Astrocyte of the hippocampus (primary cell): ENCODE data around the gene CWC15.
"Not testable (repeated sequence)": the region's sequence is repeated elsewhere in the genome, so short reads cannot be mapped to it uniquely, and the experiment has no call there.

Experiments used
- DNase-seq: peaks from one replicate; pipeline ENCODE4 v3.0.0; 2011; ENCODE audit warnings: low read depth, low spot score

Gene CWC15

DNA sequence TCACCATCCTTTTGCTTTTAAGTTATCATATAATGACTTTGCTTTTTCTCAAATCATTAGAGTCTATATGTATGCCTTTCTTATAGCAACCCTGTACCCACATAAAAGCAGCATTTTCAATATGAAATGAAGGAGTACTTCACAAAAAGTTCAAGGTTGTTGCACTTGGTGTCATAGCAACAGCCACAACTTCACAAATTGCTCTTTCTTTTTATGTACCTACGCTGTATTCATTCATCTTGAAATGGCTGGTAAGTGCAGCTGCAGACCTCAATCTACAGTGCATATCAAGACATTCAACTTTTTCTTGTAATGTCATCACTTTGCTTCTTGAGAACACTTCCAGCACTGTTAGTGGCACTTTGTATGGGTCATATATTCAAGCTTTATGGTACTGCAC lies 18.6 kb downstream of the CWC15 start:
- DNase-seq: no peak

DNA sequence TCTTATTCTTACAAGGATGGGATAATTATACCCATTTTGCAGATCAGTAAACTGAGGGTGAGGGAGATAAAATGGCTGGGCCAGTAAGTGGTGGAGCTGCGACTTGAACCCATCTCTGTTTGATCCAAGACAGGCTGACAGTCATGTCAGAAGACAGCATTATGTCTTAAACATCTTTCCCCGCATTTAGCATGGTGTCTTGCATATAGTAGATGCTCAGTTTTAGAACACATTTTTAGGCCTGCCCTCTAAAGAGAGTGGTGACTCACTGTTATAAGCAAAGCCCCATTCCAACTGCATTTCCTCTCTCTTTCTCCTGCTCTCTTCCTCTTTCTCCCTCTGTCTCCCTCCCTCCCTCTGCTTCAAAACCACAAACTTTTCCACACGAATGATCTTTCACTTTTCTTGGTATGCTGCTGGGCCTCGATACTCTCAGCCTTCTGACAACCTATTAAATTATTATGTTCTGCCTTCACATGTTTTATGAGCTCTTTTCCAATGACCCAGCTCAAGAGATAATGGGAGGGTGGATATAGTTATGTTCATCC lies 25.2 kb downstream of the CWC15 start:
- DNase-seq: peak; percentile 85

DNA sequence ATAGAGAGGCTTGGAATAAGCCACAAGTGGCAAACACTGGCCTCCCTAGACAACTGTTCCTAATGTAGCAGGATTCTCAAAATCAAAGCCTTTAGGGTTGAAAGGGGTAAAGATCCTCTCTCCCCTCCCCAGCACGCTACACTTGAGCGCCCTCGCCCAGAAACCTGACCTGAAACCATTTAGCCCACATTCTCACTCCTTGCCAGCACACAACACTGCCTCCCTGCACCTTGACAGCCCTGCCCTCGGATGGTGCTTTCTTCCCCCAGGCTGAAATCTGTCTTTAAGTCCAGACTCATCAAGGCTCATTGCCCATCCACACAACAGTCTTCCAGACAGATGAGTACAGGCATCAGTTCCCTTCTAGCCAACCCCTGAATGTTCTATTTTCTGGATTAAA lies 26.5 kb downstream of the CWC15 start:
- no peak for DNase-seq

DNA sequence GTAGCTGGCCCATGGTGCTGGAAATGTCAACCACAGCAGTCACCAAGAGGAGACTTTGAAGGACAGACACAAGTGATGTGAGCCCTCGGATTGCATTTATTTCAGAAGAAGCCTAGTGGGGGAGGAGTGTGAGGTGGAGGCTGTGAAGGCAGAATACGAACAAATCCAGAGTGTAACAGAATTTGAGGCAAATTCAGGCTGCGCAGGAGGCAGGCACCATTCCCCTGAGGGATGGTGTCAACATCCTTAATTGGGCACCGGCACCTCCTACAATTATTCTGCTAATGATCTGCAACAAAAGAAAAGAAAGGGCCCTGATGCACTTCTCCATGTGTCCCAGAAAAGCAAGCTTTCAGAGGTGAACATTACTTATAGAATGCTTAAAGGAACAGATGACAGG lies 32.2 kb downstream of the CWC15 start:
- no peak for DNase-seq

DNA sequence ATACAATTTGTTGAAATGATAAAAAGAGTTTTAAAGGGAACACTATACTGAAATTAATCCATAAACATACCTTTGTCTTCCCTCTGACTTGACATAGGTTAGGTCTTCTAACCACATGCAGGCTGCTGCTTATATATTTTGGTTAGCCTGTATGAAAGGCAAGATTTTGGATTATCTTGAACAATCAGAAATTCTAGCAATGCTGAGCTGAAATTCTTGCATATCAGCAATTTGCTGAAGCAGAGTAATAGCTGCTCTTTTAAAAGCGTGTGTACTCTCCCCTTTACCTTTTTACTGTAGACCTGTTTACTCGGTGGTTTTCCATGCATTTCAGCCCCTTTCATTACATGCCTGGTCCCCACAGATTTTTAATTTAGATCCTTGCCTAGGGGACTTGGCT lies 34.0 kb downstream of the CWC15 start:
- no peak for DNase-seq

DNA sequence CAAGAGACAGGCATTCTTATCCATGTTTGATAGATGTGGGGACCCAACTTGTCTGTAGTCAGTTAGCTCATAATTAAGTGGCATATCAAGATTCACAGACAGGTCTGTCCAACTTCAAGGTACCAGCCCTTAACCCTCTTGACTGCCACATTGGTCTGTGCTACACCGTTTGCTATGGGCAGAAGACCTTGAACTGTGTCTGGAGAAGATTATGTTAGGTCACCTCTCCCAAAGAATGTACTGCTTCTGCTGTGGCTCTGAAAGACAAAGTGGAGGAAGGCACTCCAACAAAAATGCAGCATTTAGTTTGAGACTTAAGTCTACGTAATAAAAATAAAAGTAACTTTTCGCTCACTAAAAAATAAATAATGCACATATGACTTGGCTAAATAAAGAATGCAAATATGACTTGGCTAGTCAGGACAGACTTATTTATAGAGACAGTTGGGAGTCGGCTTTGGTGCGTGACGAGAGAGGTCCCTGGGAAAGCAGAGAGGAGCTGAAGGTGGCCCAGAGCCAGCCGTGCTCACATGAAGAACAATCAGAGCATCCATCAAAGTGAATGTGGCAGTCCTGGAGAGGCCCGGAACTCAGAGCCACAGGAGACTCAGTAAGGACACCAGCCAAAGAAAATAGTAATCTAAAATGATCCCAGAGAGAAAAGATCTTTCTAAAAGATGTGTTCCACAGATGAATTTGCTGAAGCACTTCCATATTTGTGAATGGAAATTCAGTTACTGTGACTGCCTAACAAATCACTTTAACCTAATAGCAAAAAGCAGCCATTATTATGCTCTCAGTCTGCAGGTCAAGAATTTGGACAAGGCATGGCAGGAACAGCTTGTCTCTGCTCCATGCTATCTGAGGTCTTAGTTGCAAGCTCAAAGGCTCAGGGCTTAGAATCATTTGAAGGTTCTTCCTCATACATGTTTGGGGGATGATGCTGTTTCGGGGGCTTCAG lies 35.0 kb downstream of the CWC15 start:
- peak; percentile 80 for DNase-seq

DNA sequence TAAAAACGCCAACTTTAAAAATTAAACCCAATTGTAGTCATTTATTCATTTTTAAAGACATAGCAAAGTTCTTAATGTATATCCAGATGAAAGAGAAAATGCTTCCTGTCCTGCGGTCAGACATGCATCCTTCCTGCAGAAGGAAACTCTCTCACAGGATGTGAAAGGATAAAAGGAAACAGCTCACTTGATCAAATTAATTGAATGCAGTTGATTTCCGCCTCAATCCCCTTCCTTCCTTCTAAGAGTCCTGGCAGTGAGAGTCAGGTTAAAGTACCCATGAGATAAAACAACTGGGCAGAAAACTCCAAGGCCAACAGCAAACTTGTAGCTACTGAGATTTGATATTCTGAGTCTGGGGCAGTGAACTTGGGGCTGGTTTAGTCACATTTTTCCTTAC lies 38.5 kb downstream of the CWC15 start:
- no peak for DNase-seq

DNA sequence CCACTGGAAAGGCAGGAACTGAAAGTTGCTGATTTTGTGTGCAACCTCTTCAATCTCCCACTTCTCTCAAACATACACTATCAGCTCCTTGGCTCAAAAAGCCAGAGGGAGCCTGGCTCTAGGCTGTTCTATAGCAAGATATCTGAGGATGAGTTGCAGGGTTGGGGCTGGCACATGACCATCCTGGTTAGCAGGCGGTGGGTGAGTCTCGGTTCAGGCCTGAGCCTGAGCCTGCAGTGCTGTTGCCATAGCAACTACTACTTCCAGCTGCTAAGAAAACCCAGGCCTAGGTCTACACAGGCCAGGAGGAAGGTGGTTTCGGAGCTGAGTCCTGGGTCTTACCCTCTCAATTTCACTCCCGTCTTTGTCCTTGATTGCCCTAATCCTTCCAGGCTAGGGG lies 39.0 kb downstream of the CWC15 start:
- DNase-seq: peak; percentile 44

DNA sequence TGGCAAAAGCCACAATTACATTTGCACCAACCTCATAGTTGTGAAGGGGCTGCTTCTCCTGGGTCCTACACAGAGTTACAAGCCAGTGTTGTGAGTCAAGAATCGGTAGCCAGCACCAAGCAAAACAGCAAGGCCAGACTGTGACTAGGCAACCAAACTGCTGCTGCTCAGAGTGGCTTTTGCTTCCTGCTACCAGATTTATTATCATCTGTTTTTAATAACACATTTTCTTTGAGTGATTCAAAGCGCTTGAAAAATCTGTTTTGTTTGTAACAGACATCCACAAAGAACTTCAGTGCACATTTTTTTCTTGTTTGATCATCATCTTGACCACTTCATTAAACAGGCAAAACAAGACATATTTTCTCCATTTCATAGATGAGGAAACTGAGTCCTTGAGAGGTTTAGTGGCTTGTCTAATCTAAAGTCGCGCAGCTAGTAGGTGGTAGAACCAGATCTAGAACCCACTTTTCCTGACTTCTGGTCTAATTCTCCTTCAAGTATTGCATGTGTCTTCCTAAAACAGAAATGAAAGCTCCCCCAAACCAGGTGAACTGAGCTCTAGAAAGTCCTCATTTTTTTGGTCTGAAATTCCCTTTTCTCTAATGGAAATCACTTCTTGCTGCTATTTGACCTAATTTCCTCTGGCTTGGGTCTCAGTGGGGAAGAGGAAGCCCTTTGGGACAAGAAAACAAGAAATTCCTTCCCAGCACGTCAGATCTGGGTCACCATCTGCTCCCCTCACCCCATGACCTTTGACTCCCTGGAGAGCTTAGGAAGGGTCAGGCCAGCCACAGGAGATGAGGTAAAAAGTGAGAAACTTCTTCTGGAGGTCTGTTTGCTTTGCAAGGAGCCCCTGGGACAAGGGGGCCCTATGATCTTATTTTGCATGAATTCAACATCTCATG lies 39.9 kb downstream of the CWC15 start:
- peak; percentile 83 for DNase-seq

DNA sequence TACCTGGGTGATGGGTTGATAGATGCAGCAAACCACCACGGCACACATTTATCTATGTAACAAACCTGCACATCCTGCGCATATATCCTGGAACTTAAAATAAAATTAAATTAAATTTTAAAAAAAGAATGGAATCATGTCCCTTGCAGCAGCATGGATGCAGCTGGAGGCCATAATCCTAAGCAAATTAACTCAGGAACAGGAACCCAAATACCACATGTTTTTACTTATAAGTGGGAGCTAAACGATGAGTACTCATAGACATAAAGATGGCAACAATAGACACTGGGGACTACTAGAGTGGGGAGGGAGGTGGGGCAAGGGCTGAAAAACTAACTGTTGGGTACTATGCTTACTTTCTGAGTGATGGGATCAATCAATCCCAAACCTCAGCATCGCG lies 40.9 kb downstream of the CWC15 start:
- DNase-seq: no peak

DNA sequence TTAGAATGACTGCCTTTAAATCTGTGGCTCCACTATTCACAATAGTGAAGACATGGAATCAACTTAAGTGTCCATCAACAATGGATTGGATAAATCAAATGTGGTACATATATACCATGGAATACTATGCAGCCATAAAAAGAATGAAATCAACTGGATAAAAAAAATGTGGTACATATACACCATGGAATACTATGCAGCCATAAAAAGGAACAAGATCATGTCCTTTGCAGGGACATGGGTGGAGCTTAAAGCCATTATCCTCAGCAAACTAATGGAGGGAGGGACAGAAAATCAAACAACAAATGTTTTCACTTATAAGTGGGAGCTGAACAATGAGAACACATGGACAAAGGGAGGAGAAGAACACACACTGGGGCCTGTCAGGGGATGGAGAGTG lies 41.3 kb downstream of the CWC15 start:
- DNase-seq: not testable (repeated sequence)

DNA sequence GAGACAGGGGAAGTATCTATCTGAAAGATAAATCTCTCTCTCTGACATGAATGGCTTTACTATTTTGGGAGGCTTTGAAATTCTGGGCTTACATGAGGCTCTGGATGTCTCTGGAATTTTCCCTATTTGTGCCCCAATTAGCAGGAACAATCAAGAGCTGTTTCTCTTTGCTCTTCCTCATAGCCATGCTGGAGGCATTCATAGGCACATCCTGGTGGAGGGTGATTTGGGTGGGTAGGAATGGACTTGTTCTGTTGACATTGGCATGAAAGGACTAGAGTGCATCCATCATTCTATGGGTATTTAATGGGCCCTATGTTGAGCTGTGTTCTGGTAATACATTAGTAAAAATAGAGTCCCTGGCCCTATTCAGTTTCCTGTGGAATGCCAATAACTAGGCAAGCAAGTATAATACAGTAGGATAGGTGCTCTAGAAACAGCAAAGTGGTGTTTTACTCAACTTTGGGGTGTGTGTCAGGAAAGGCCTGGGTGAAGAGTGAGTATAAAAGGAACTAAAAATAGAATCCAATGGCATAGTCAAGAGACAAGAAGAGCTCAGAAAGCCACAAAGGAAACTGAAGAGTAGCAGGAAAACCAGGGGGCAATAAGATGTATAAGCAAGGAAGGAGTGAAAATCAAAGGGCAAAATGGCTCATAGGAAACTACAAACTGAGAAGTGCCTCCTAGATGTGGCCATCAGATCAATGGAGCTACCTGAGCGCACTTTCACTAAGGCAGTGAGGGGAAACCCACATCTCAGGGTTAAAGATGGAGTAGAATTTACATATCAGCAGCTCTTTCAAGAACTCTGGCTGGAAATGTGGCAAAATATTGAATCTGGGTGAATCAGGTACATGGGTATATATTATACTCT lies 45.0 kb downstream of the CWC15 start:
- no peak for DNase-seq

DNA sequence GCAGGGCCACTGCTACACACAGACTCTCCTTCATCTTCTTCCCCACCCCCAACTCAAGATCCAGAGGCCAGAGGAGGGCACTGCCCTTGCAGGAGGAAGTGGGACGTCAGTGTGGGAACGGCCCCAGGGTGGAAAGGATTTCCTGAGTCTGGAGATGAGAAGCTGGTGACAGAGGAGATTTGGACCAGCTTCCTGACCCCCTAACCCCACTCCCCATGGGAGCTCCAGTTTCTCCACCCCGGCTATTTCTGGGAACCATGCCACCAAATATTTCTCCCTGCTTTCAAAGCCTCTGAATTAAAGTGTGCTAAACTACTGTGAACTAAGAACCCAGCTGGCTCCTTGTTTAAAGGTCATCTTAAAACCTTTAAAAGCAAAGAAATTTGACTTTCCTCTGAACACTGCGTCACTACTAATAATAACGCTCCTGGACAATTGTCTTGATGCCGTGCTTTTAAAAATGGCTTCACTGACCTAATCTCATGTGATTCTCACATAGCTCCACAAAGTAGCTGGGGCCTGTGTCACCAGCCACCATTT lies 46.6 kb downstream of the CWC15 start:
- peak; percentile 84 for DNase-seq

DNA sequence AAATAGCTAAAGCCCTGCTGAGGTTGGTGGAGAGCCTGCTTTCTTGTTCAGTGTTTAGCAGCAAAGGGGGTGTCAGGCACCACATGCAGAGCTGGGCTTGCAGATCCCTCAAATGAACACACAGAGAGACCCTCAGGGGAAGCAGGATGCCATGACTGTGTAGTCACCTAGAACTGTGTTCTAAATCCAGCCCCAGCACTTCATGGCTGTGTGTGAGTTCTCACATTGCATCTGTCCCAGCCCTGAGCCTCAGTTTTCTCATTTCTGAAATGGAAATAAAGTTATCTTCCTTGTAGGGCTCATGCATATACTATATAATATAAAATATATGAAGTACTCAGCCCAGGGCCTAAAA lies 47.1 kb downstream of the CWC15 start:
- DNase-seq: no peak

DNA sequence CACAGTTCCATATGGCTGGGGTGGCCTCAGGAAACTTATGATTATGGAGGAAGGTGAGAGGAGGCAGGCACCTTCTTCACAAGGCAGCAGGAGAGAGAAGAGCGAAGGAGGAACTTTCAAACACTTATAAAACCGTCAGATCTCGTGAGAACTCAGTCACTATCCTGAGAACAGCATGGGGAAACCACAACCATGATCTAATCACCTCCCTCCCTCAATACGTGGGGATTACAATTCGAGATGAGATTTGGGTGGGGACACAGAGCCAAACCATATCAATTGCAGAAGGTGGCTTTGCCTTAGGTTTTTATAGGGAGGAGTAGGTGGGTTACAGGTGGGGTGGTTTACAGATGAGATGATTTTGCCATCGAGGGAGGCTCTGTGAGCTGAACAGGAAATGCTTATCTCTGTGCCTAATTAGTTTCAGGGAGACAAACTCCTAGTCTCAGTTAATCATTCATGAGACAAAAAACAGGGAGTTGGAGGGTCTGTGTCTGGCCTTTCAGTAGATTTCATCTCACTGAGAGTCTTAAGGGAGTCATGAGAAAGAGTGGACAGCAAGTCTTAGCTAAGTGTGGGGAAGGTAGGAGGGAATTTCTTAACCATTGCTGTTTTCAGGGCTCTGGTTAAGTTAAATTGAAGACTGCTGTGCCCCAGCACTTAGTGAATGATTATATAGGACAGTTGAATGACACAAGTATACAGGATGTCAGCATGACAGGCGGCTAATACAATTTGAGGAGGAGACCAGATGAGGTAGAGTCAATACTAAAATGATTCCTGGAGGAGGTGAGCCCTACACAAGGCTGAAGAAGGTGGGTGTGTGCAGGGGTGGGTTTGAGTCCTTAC lies 47.7 kb downstream of the CWC15 start:
- DNase-seq: no peak

DNA sequence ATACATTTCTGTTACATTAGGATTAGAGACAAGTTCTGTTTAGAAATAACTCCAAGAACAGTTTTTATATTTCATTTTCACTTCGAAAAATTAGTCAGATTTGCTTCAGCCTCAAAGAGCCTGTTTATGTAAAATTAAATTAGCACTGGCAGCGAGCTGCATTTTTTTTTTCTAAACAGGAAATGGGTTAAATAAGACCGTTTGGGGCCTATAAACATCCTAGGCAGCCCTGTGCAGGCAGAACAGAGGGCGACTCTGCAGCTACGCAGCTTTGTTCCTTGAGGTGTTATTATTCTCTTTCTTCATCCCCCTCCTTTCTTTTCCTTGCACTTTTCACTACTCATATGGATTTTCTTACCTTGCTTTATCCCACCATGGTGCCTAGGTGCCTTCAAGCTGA lies 48.7 kb downstream of the CWC15 start:
- no peak for DNase-seq

DNA sequence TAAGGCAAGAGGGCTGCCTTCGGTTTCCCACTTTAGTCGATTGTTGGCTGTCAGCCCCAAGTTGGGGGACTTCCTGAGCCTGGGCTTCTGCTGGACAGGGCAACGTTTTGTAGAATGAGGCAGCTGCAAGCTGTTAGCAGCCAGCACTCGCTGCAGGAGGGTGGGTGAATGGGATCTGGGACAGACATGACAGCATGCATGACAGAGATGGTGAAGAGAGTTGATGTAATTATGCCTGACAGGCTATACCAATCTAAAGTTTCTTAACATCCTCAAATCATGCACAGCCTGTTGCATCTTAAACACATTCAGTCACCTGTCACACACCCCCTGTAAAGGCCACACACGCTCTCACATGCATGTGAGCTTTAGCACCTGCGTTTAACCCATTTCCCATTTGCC lies 49.2 kb downstream of the CWC15 start:
- DNase-seq: no peak

DNA sequence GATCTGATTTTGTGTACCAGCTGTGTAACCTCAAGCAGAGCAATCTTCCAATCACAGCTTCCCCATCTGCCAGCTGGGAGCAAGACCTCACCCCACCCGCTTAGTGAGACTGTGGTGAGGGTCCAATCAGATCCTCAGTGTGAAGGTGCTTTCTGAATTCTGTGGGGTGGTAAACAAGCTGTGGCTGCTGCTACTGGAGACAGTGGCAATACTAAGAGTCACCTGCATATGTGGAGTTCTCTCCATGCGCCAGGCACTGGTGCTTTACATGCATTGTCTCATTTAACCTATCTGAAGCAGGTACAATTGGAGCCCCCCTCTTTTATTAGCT lies 50.4 kb downstream of the CWC15 start:
- no peak for DNase-seq

DNA sequence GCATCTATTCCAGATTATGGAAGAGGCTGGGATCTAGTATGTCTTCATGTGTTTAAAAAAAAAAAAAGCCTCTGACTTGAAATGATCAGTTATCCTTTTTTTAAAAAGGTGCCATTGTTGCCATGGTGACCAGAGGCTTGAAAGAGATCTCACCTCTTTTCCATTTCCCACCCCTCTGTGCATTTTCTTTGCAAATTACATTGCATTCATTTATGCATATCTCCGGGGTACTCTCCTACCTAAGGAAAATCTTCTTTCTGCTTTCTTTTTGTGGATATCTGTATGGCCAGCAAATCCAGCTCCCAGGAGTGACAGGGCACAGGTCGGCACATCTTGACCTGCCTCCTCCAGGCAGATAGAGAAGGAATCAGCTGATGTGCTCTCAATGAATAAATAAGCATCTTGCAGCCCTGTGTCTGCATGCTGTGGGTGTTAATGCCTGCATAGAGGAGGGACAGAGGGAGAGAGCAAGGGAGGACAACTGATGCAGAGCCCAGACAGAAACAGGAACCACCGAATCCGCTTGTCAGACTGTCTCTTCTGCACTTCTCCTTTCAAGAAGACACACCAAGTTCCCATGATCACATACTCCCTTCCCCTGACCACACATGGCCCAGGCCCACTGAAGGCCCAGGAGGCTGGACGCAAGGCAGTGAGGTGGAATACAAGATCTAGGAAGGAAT lies 50.9 kb downstream of the CWC15 start:
- no peak for DNase-seq

DNA sequence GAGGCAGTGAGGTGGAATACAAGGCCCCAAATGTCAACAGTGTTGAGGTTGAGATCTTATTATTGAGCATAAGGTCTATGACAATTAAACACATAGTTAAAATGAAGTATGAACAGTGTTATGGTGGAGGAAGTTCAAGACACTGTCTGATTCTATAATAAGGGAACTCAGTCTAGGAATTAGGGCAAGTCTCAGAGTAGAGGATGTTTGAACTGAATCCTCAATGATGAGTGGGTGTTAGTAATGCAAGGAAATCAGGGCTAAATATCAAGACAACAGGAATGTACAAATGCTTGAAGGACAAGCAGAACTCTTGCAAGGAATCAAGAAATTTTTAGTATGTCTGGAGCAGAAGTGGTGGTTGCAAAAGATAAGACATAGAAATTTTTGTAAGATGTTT lies 53.0 kb downstream of the CWC15 start:
- no peak for DNase-seq
